HCT116 (cell line): Measurements from ENCODE around the gene CDCA4. TPM values are rescaled to one million over a fixed set of nuclear protein-coding genes. Genes with fewer than 3 reads are reported as not detected.

Experiments used
- ATAC-seq: fragments of 200-7000 bp; cut with Tn5 transposase; 2 replicates; pipeline ENCODE4 v1.9.1; 2020; ENCODE audit warnings: mild to moderate bottlenecking, moderate library complexity
- BruUV-seq: library from RNA; stranded (reverse); fragments of 400-500 nt; replicated peaks from 2 replicates; lab custom pipeline; 2021; lab: Mats Ljungman, UMichigan
- CTCF ChIA-PET: fragments of 300-600 bp; sonication (Branson Sonifier 250); formaldehyde crosslinking; loops from one replicate; lab custom pipeline; 2021; ENCODE audit warnings: antibody characterized with exemption; lab: Charles Lee
- POLR2A ChIA-PET: fragments of 300-600, 350-600 bp; sonication (Branson Sonifier 250); formaldehyde crosslinking; loops from one replicate; lab custom pipeline; 2021; ENCODE audit warnings: antibody characterized with exemption; lab: Charles Lee
- RAD21 ChIA-PET, 2 experiments: fragments of 300-600 bp; sonication (Branson Sonifier 250); formaldehyde crosslinking; loops; one replicate each; lab custom pipeline; 2023; ENCODE audit warnings: low total read pairs in 2 of 2; ENCODE audit not compliant: uncharacterized antibody in 2 of 2, unreplicated experiment in 2 of 2, low non-redundant PET in 1 of 2; lab: Charles Lee
- DNase-seq: peaks from one replicate; pipeline ENCODE4 v3.0.0-alpha.2; 2010; ENCODE audit warnings: low read depth, low spot score
- H2AFZ ChIP-seq: fragments of 200-600 bp; shearing (Covaris generic), sonication (generic); 2 replicates; pipeline ENCODE4 v1.6.1; 2017; ENCODE audit warnings: low read depth, mixed run types, mixed read lengths, antibody characterized with exemption, low read length; ENCODE audit not compliant: poor library complexity, severe bottlenecking
- H3K27ac ChIP-seq: 2 replicates; pipeline ENCODE4 v1.5.1; 2012; ENCODE audit warnings: low read depth, low read length
- H3K27me3 ChIP-seq: fragments of 200-600 bp; sonication (generic); 2 replicates; pipeline ENCODE4 v1.6.1; 2016; ENCODE audit warnings: mixed run types, low read length, mixed read lengths; ENCODE audit not compliant: insufficient read depth
- H3K36me3 ChIP-seq, 2 experiments: fragments of 200-500 bp in 1 of 2; fragments of 200-600 bp in 1 of 2; sonication (Bioruptor generic) in 1 of 2; sonication (generic) in 1 of 2; 2 replicates each; pipeline versions ENCODE4 v1.5.1 to v1.6.1; 2014 to 2016; ENCODE audit warnings: low read length in 2 of 2, inconsistent platforms in 1 of 2, mixed read lengths in 1 of 2, mixed run types in 1 of 2; ENCODE audit not compliant: insufficient read depth in 2 of 2, control insufficient read depth in 1 of 2
- H3K4me1 ChIP-seq, 2 experiments: fragments of 200-600 bp in 1 of 2; sonication (generic) in 1 of 2; 2 replicates each; pipeline versions ENCODE4 v1.5.1 to v1.6.1; 2012 to 2017; ENCODE audit warnings: low read length in 2 of 2, inconsistent platforms in 1 of 2, mild to moderate bottlenecking in 1 of 2, mixed read lengths in 1 of 2, mixed run types in 1 of 2, moderate library complexity in 1 of 2; ENCODE audit not compliant: insufficient read depth in 2 of 2, control insufficient read depth in 1 of 2
- H3K4me2 ChIP-seq: fragments of 200-600 bp; sonication (generic); 2 replicates; pipeline ENCODE4 v1.6.1; 2017; ENCODE audit warnings: mixed run types, low read length, mixed read lengths
- H3K4me3 ChIP-seq, 2 experiments: fragments of 200-600 bp in 1 of 2; sonication (generic) in 1 of 2; replicated peaks in 1 of 2; 2 replicates each; pipeline ENCODE4 v1.5.1; 2011 to 2016; ENCODE audit warnings: low read length in 2 of 2, control low read depth in 1 of 2, low read depth in 1 of 2, mild to moderate bottlenecking in 1 of 2, mixed read lengths in 1 of 2, mixed run types in 1 of 2
- H3K79me2 ChIP-seq: fragments of 200-600 bp; sonication (generic); 2 replicates; pipeline ENCODE4 v1.6.1; 2017; ENCODE audit warnings: mild to moderate bottlenecking, mixed run types, low read length, moderate library complexity, mixed read lengths; ENCODE audit not compliant: insufficient read depth
- H3K9ac ChIP-seq: fragments of 200-600 bp; sonication (generic); 2 replicates; pipeline ENCODE4 v1.6.1; 2016; ENCODE audit warnings: low read length, mixed read lengths
- H3K9me2 ChIP-seq: fragments of 200-600 bp; sonication (generic), shearing (Covaris generic); 2 replicates; pipeline ENCODE4 v1.6.1; 2017; ENCODE audit warnings: mixed run types, mild to moderate bottlenecking, moderate library complexity; ENCODE audit not compliant: insufficient read depth
- H3K9me3 ChIP-seq, 2 experiments: fragments of 200-500 bp in 1 of 2; fragments of 200-600 bp in 1 of 2; sonication (Bioruptor generic) in 1 of 2; sonication (generic) in 1 of 2; 2 replicates each; pipeline ENCODE4 v1.6.1; 2014 to 2017; ENCODE audit warnings: low read length in 2 of 2, mixed read lengths in 2 of 2, inconsistent platforms in 1 of 2, low read depth in 1 of 2, mild to moderate bottlenecking in 1 of 2, mixed run types in 1 of 2, moderate library complexity in 1 of 2; ENCODE audit not compliant: control insufficient read depth in 1 of 2, insufficient read depth in 1 of 2
- H4K20me1 ChIP-seq: fragments of 200-600 bp; sonication (generic), shearing (Covaris generic); 2 replicates; pipeline ENCODE4 v1.6.1; 2017; ENCODE audit warnings: mixed run types, mild to moderate bottlenecking, moderate library complexity; ENCODE audit not compliant: insufficient read depth
- ATF3 ChIP-seq: IDR thresholded peaks from 2 replicates; pipeline ENCODE4 v1.6.1; 2012
- CBX3 ChIP-seq: IDR thresholded peaks from 2 replicates; pipeline ENCODE4 v1.6.1; 2012; ENCODE audit warnings: low read depth
- CEBPB ChIP-seq: IDR thresholded peaks from 2 replicates; pipeline ENCODE4 v1.6.1; 2012; ENCODE audit warnings: low read depth
- CTCF ChIP-seq, 3 experiments: fragments of 200-600 bp in 1 of 3; sonication (generic) in 1 of 3; IDR thresholded peaks in 2 of 3; conservative IDR thresholded peaks in 1 of 3; 2 replicates each; pipeline ENCODE4 v1.5.1; 2012 to 2017; ENCODE audit warnings: low read depth in 2 of 3, low read length in 2 of 3, antibody characterized with exemption in 1 of 3, borderline replicate concordance in 1 of 3, control low read depth in 1 of 3, mild to moderate bottlenecking in 1 of 3, mixed read lengths in 1 of 3, mixed run types in 1 of 3, moderate library complexity in 1 of 3; ENCODE audit not compliant: insufficient read depth in 1 of 3
- EGR1 ChIP-seq: IDR thresholded peaks from 2 replicates; pipeline ENCODE4 v1.6.1; 2012; ENCODE audit warnings: low read depth
- ELF1 ChIP-seq: IDR thresholded peaks from 2 replicates; pipeline ENCODE4 v1.6.1; 2012; ENCODE audit warnings: low read depth, borderline replicate concordance
- EZH2 ChIP-seq: fragments of 200-600 bp; sonication (generic); IDR thresholded peaks from 2 replicates; pipeline ENCODE4 v1.6.1; 2017; ENCODE audit warnings: antibody characterized with exemption, mixed run types
- EZH2phosphoT487 ChIP-seq: fragments of 200-600 bp; IDR thresholded peaks from 2 replicates; pipeline ENCODE4 v1.6.1; 2018; ENCODE audit warnings: antibody characterized with exemption, borderline replicate concordance
- JUND ChIP-seq: IDR thresholded peaks from 2 replicates; pipeline ENCODE4 v1.6.1; 2012
- MAX ChIP-seq: IDR thresholded peaks from 2 replicates; pipeline ENCODE4 v1.6.1; 2012
- POLR2AphosphoS5 ChIP-seq: IDR thresholded peaks from 2 replicates; pipeline ENCODE4 v1.6.1; 2011; ENCODE audit warnings: mild to moderate bottlenecking, low read depth, low read length, moderate library complexity
- RAD21 ChIP-seq: IDR thresholded peaks from 2 replicates; pipeline ENCODE4 v1.6.1; 2012; ENCODE audit warnings: low read depth, mild to moderate bottlenecking
- SIN3A ChIP-seq: IDR thresholded peaks from 2 replicates; pipeline ENCODE4 v1.6.1; 2012; ENCODE audit warnings: low read depth
- SP1 ChIP-seq: IDR thresholded peaks from 2 replicates; pipeline ENCODE4 v1.6.1; 2012; ENCODE audit warnings: low read depth
- SRF ChIP-seq: IDR thresholded peaks from 2 replicates; pipeline ENCODE4 v1.6.1; 2012; ENCODE audit warnings: low read depth
- TCF7L2 ChIP-seq: IDR thresholded peaks from 2 replicates; pipeline ENCODE4 v1.7.0; 2011; ENCODE audit warnings: borderline replicate concordance, inconsistent platforms; ENCODE audit not compliant: insufficient read depth, insufficient read length; ENCODE audit errors: extremely low read depth
- YY1 ChIP-seq: IDR thresholded peaks from 2 replicates; pipeline ENCODE4 v1.6.1; 2011; ENCODE audit warnings: low read length, low read depth, moderate library complexity, mild to moderate bottlenecking; ENCODE audit not compliant: insufficient replicate concordance; ENCODE audit errors: extremely low read depth
- ZBTB33 ChIP-seq: IDR thresholded peaks from 2 replicates; pipeline ENCODE4 v1.6.1; 2011; ENCODE audit warnings: mild to moderate bottlenecking, low read length, moderate library complexity; ENCODE audit not compliant: insufficient replicate concordance; ENCODE audit errors: extremely low read depth
- ZNF274 ChIP-seq: fragments of 200-500 bp; sonication (Bioruptor generic); IDR thresholded peaks from 2 replicates; pipeline ENCODE4 v1.6.1; 2014; ENCODE audit warnings: mild to moderate bottlenecking, low read depth, low read length, inconsistent platforms
- intact Hi-C: fragments of 100-400 bp; cut with micrococcal nuclease; formaldehyde crosslinking; loops from 2 replicates; pipeline ENCODE4 v1.10.0; 2022
- total RNA-seq: library from RNA; stranded (reverse); gene quantifications from one replicate; pipeline ENCODE4 v1.2.1, GENCODE V29; 2021; ENCODE audit not compliant: unreplicated experiment

Gene CDCA4
- total RNA-seq, 1 experiment from 2014 or later = 62.4 TPM

- ATAC-seq = no peak
- intact Hi-C loops = no loop called here
- no peaks in the 10 kb centered on the region for H3K9me3 ChIP-seq
- peaks cover 18 to 28% of the 10 kb centered on the region in 2 experiments for H3K4me1 ChIP-seq
- H3K4me3 ChIP-seq = no peak overlapping the region
- peaks cover 6 to 33% of the 10 kb centered on the region in 2 experiments; a peak in 3 of 4 replicates for H3K36me3 ChIP-seq
- no TSS peak for BruUV-seq
- H3K9me2 ChIP-seq = no peaks in the 10 kb centered on the region
- H4K20me1 ChIP-seq = peaks cover 38% of the 10 kb centered on the region; the same call in 1 of the 2 replicates
- no peak for TF ChIP-seq CBX3
- no peak for TF ChIP-seq SRF
- no peak for TF ChIP-seq CEBPB
- no peak for TF ChIP-seq TCF7L2
- TF ChIP-seq SP1 = no peak
- TF ChIP-seq SIN3A = no peak
- TF ChIP-seq ZNF274 = no peak
- TF ChIP-seq RAD21 = no peak
- TF ChIP-seq EGR1 = no peak
- no peak for TF ChIP-seq ZBTB33
- TF ChIP-seq EZH2phosphoT487 = no peak
- no peak for TF ChIP-seq POLR2AphosphoS5
- TF ChIP-seq ELF1 = no peak
- no peak for TF ChIP-seq MAX
- TF ChIP-seq YY1 = no peak
- no peak for TF ChIP-seq CTCF (IDR thresholded peaks at IDR 0.05 in 2 of 3, conservative IDR thresholded peaks at IDR 0.05 in 1 of 3; ENCODE audit: borderline replicate concordance in 1 of 3, insufficient read depth in 1 of 3, low read depth in 2 of 3, low read length in 2 of 3)
- TF ChIP-seq JUND = no peak
- TF ChIP-seq EZH2 = no peak
- TF ChIP-seq ATF3 = no peak
- TF ChIP-seq, all 23 proteins: peak for 0
- Histone ChIP-seq H3K27ac (no peak overlapping the region), H2AFZ (no peak overlapping the region), H3K4me2 (no peak overlapping the region), H3K27me3 (no peaks in the 10 kb centered on the region), H3K9ac (no peak overlapping the region), H3K79me2 (peaks cover 99% of the 10 kb centered on the region)
- RAD21 ChIA-PET = no interaction called here
- CTCF ChIA-PET = no interaction called here
- POLR2A ChIA-PET = no interaction called here
- no peak for DNase-seq
These were observed 5.0 kb downstream of the CDCA4 start for GRCh38 chr14:105015905-105016304.
